HG03354 (cell line): Measurements from ENCODE around the gene LRRC10.

Source experiments
- ATAC-seq: cut with Tn5 transposase; IDR thresholded peaks from one replicate; pipeline ENCODE4 v1.9.1; 2021; ENCODE audit warnings: mild to moderate bottlenecking; ENCODE audit not compliant: unreplicated experiment, poor library complexity, severe bottlenecking

LRRC10 gene, protein sequence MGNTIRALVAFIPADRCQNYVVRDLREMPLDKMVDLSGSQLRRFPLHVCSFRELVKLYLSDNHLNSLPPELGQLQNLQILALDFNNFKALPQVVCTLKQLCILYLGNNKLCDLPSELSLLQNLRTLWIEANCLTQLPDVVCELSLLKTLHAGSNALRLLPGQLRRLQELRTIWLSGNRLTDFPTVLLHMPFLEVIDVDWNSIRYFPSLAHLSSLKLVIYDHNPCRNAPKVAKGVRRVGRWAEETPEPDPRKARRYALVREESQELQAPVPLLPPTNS

DNA sequence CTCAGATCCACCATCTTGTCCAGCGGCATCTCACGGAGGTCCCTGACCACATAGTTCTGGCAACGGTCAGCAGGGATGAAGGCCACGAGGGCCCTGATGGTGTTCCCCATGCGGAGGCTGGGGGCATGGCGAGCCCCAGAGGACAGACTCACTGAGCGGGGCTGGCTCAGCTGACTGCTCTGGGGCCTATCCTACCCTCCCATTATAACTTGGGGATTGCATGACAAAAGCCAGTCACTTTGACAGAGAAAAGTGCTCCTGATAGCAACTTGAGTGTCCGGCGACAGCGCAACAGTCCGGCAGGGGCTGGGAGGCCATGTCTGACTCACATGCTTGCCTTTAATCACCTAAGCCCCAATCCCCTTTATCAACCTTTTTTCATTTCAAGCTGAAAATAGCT, at the start of gene LRRC10:
TSS of gene LRRC10 (minus strand) at position 179 of the 400 bp plus-strand sequence. CDS start at position 110, 69 bp downstream.
- ATAC-seq = no peak

DNA sequence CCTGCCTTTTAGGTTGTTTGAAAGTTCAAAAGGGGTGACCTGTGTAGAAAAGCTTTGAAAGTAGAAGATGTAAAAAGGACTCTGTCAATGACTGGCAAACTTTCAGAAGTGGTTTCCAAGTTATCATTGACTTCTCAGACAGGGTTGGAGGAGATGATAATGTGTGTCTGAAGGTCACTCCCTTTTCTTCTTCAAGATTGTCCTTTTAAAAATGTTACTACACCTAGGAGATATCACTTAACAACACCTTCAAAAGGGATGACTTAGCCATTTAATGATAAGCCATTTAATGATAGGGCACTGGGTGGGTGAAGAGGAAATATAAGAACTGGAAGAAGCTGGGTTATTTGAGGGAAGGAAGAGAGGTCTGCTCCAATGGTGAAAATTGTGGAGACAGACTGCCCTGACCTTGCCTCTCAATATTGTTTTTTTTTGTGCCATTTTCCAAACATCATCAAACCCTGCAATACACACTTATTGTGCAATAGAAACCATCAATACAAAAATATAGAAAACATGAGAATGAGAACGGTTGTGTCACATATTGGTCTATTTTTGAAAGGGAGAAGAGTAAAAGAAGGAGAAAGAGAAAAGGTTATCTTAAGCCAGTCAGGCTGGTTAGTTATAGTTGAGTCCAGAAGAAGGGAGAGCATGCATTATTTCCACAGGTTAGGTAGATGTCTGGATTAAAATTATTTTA, 49.6 kb upstream of the LRRC10 start:
- no peak for ATAC-seq

GRCh38 chr12:69658203-69658602, 47.5 kb upstream of the LRRC10 start:
- ATAC-seq = no peak

- no peak for ATAC-seq
Measured at GRCh38 chr12:69657376-69658137, 46.9 kb upstream of the LRRC10 start.

DNA sequence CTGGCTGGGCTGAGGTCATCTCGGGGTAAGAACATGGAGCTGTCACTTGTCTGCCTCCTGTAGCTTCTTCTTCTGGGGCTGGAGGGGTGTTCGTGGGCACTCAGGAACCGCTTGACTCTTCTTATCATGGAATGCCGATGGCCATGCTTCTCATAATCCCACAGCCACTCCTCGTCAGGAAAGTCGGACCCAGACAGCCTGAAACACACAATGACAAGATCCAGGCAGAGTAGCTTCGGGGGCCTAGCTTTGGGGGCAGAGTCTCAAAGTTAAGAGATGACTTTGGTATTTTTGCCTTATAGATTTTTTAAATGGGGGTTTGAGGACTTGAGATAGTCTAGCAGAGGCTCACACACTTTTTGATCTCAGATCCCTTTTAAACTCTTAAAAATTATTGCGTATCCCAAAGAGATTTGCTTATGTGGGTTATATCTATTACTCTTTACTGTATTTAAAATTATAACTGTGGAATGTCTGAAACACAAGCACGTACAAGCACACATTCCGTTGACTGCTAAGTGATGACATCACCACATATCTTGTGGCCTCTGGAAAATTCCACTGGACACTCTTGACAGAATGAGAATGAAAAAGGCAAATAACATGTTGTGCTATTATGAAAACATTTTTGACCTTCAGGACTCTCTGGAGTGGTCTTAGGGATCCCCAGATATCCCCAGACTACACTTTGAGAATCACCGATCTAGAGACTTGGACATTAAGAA, 45.1 kb upstream of the LRRC10 start:
- ATAC-seq = no peak

- ATAC-seq = no peak
Measured at GRCh38 chr12:69653703-69654102, 43.0 kb upstream of the LRRC10 start.

DNA sequence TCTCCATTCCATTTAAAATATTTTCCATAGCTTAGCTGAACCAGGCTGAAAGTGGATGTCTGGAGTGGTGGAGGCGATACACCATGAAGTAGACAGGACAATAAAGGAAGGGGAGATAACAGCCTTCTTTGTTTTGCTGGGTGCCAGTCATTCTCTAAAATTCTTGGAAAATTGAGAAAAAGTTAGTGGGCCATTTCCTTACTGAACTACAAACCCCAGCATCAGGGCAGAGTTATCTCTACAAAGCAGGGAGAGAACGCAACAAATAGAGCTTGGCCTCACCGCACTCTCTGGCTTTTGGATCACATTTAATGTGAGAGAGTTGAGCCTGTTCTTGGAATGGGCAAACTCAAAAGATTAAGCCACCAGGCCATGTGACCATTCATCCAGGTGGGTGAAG, 41.2 kb upstream of the LRRC10 start:
- no peak for ATAC-seq

DNA sequence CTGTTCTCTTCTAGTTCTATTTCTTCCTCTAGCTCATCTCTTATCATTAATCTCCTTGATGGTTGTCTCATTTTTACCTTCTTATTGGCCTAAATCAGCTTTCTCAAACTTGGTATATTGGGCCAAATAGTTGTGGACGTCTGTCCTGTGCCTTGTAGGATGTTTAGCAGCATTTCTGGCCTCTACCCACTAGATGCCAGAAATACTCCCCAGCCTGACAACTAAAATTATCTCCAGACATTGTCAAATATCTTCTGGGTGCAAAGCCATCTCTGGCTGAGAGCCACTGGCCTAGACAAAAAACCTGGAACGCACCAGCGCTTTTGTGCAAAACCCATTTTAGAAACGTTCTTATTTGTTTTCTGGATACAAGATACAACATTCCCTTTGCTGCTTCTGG, 38.8 kb upstream of the LRRC10 start:
- ATAC-seq = no peak

GRCh38 chr12:69648476-69648875, 37.8 kb upstream of the LRRC10 start:
- ATAC-seq = no peak

DNA sequence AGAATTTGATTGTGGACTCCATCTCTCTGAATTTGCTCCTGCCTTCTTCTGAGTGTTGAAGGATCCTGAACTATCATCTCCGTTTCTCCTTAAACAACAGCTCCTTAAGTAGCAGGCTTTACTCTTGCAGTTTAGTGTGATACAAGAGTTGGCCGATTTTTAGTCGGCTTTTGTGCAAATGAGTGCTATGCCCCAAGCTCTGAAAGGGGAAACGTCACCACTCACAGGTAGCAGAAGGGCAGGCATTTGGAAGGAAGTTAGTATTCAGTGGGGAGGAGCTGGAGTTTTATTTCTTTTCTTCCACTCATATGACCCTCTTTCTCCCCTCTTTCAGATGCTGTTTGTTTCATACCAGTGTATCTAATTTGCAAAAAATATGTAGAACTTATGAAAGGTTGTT, 36.5 kb upstream of the LRRC10 start:
- ATAC-seq = no peak

GRCh38 chr12:69645031-69645430, 34.3 kb upstream of the LRRC10 start:
- no peak for ATAC-seq

- ATAC-seq = no peak
Measured at GRCh38 chr12:69644511-69644910, 33.8 kb upstream of the LRRC10 start.

GRCh38 chr12:69642531-69642930, 31.8 kb upstream of the LRRC10 start:
- no peak for ATAC-seq

- ATAC-seq = no peak
Measured at GRCh38 chr12:69641546-69641945, 30.8 kb upstream of the LRRC10 start.

GRCh38 chr12:69639400-69640016, 28.8 kb upstream of the LRRC10 start:
- peak; percentile 94 for ATAC-seq

- no peak for ATAC-seq
Measured at GRCh38 chr12:69633061-69633460, 22.4 kb upstream of the LRRC10 start.

DNA sequence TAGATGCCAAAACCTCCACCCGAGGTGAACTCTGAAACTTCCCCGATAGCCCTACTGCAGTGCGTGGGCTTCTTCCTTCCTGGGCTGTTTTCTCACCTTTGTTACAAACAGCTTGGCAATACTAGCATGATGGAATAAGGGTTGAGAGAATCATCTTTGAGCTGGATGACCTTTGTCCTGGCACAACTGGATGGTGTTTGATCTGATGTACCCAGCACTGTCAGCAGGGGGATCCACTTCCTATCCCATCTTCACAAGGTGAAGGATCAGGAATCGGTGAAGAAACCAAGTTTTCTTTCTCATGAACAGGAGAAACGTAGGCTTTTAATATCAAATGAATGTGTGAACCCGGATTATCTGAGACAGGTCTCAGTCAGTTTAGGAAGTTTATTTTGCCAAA, 19.5 kb upstream of the LRRC10 start:
- no peak for ATAC-seq

DNA sequence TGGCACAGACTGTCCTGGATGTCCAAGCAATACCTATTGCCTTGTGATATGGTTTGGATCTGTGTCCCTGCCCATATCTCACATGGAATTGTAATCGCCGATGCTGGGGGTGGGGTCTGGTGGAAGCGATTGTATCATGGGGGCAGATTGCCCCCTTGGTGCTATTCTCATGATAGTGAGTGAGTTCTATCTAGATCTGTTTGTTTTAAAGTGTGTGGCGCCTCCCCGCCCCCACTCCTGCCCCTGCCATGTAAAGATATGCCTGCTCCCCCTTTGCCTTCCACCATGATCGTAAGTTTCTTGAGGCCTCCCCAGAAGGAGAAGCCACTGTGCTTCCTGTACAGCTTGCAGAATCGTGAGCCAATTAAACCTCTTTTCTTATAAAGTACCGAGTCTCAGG, 16.8 kb upstream of the LRRC10 start:
- no peak for ATAC-seq

- ATAC-seq = no peak
Measured at GRCh38 chr12:69623970-69624369, 13.3 kb upstream of the LRRC10 start.

DNA sequence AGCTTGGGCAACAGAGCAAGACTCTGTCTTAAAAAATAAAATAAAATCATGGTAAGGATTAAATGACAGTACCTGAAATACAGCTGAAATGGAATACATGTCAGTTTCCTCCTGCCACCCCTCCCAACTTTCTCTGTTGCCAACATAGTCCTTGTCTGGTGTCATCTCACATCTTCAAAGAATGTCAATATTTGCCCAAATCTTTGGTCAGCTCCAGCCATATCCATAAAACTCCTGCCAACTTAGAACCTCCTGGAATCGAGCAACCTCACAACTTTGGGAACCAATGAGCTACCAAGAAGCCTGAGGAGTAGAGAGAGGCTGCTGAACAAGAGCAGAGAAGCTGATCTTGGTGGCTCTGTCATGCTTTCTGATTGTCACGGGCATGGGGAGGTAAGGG, 10.8 kb upstream of the LRRC10 start:
- no peak for ATAC-seq
